Measurements from ENCODE around the gene TRAF3IP1.
"Not testable (repeated sequence)": the region's sequence is repeated elsewhere in the genome, so short reads cannot be mapped to it uniquely, and the experiment has no call there.

The TRAF3IP1 gene

DNA sequence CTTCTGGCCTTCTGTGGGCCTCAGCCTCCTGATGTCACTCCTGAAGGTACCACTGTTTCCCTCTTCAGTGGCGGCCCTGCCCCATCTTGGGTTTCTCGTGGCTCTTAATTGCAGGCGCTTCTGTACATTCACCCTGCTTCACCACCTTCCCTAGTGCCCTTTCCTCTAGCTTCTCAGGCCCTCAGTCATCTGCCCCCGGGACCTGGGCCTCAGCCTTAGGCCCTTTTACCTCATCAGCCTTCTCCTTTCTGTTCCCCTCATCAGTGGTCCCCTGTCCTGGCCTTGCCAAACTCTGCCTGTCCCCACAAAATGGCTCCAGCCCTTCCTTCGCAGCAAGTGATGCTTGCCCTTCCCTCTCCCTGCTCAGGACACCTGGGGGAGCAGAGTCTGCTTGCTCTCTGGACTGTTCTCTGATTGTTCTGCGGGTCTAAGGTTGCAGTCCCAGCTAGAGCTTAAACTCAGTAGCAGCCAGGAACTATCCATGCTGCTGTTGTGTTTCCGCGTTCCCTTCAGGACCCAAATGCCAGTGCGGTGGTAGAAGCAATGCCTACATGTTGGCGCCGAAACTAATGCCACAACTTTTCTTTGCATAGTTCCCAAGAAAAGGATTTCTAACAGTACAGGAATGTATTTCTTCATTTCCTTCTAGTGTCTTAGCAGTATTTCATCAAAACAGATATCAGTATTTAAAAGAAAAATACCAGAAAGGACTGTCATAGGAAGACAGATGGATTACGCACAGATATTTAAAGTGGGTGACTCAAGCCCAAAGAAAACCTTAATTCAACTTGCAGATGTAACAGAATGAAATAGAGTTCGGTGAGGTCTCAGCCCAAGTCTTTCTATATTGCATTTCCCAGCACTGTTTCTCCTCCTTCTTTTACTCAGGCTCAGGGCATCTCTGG is 113.9 kb downstream of the TRAF3IP1 start:
- DNase-seq = no peak

DNA sequence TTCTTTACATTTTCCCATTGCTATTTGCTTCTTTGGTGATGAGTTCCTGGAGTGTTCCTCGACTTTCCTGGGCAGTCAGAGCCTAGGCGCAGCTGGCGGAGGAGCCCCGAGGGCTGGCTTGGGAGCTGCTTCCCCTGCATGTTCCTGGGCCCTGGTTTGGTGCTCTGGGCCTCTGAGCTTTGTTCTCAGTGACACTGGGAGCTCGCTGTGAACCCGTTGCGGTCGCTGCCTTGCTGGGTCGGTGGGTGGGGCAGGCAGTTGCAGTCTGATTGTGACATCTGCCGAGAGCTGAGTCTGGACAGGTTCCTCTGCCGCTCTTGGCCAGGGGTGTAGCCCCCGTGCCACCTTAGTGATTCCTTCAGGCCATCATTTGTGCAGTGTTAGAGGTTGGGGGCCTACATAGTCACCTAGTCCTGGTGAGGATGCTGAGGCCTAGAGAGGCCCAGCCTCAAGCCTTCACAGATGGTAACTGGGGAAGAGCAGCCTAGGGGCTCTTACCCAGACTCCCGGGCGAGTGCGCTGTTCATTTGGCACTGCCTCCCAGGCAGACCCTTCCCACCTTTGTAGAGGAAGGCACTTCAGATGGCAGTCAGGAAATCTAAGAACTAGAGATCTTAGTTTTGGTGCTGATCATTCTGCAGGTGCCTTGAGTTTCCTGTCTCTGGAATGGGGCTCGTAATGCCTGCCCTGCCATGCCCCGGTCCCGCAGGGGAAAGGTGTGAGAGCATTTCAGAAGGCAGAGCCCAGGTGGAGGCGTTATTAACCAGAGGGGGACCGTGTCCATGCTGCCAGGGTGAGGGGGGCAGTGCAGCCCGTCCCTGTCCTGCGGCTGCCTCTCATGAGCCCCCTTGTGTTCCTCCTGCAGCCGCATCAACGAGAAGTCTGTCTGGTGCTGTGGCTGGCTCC is 114.8 kb downstream of the TRAF3IP1 start:
- no peak for DNase-seq

DNA sequence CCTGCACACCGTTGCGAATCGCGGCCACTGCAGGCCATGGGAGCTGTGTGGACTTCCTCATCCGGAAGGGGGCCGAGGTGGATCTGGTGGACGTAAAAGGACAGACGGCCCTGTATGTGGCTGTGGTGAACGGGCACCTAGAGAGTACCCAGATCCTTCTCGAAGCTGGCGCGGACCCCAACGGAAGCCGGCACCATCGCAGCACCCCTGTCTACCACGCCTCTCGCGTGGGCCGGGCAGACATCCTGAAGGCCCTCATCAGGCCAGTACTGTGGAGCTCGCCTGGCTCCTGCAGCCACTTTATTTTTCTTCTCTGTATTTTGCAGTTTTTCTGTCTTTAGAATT is 115.4 kb downstream of the TRAF3IP1 start:
- DNase-seq = no peak

DNA sequence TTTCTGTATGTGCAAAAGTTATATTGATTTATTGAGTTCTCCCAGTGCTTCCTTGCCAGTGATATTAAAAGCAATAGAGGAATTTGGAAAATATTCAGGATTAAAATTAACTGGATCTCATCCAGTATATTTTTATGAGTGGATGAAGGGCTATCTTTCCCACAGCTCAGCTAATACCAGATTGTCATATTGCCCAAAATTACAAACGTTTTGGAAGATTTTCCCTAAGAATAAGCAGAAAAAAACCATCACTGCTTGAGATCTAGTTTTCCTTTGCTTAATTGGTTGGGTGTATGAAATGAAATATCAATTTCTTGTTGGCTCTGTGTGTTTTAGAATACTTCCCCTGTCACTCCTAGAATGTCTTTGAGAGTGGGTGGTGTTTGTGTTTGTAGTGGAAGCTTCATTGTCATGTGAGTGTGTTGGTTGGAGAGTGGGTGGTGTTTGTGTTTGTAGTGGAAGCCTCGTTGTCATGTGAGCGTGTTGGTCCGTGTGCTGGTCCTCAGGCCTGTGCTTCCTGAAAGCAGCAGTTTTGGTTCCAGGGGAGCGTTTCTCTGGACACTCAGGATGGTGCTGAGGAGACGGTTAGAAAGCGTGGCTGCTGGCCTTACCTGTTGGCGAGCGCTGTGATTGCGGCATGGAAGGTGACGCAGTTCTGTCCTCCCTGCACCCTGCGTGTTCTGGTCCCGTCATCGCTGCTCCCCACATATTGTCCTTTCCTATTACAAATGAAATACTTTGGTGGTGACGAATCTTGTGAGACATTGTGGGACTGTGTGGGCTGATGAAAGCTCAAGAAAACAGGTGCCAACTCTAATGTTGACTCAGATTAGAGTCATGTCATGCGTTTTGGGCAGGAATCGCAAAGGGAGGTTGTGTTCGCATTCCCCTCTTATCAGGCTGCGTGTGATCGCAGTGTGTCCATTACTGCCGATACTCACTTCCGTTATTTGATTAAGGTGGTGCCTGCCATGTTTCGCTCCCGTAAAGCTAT is 118.8 kb downstream of the TRAF3IP1 start:
- no peak for DNase-seq

DNA sequence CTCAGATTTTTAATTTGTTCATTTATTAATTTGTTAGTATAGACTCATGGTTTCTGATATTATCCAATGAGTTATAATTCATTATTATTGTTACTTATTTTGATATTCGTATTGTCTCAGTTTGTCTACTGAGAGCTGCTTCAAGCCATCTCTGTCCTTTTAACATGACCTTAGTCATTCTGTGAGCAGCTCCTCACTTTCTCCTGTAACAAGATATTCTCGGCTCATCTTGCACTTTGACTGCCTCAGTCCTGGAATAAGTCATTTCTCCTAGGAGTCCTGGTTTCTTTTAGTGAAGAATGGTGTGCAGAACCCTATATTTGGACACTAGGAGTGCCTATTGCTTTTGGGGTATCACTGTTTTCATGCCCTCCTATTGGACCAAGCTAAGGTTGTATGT is 119.6 kb downstream of the TRAF3IP1 start:
- DNase-seq = no peak

GRCh38 chr2:238440331-238440730 is 120.0 kb downstream of the TRAF3IP1 start:
- DNase-seq = no peak

DNA sequence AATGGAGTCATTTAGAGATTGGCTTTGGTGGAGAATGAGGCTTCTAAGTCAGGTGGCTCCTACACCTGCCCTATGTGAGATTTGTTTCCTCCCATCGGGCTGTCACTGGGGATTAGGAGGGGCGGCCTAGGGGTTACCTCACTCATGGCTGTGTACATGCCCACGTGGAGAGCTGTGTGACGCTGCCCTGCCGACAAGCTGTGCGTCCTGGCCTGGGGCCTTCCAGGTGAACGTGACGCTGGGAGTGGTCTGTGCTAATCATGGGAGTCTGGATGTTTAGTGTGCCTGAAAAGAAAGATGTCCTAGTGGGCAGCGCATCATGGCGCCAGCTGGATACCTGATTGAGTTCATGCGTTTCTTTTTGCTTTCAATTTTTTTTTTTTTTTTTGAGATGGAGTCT is 120.4 kb downstream of the TRAF3IP1 start:
- DNase-seq = no peak

DNA sequence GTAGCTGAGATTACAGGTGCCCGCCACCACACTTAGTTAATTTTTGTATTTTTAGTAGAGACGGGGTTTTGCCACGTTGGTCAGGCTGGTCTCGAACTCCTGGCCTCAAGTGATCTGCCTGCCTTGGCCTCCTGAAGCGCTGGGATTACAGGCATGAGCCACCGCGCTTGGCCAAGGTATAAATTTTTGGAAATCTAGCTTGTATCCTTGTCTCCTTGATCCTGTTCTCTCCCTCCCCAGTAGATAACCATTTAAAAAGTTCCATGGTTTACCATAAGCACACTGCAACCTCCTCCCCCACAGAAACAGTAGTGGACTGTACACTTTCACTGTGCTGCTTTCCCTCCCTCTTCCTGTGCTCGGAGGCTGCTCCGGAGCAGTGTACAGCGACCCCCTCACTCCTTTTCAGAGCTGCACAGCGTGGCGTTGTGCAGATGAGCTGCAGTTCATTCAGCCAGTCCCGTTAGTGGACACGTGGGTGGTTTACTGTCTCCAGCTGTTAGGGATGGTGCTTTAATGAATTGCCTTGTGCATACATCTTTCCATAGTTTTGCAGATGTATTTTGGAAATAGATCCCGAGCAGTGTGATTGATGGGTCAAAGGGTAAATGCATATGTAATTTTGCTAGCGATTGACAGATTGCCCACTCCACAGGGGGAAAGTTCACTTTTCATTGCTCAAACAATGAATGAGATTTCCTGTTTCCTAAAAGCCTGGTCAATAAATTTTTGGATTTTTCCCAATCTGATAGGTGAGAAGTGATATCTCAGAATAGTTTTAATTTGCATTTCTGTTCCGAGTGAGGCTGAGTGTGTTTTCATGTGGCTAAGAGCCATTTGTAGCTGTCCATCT is 121.2 kb downstream of the TRAF3IP1 start:
- no peak for DNase-seq

DNA sequence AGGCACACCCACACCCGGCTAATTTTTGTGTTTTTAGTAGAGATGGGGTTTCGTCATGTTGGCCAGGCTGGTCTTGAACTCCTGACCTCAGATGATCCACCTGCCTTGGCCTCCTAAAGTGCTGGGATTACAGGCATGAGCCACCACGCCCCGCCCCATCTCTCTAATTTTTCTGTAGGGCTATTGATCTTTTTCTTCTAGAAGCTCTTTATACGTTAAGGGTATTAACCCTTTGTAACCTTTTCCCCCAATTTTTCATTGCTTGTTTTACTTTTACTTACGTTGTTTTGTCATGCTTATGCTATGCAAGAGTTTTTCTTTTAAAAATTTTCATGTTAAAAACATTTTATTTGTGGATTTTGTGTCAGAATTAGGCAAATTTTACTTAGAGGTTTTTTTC is 121.9 kb downstream of the TRAF3IP1 start:
- not testable (repeated sequence) for DNase-seq

- no peak for DNase-seq
These were observed 123.9 kb downstream of the TRAF3IP1 start for GRCh38 chr2:238444242-238444641.

- DNase-seq = no peak
These were observed 125.3 kb downstream of the TRAF3IP1 start for GRCh38 chr2:238445409-238446190.

DNA sequence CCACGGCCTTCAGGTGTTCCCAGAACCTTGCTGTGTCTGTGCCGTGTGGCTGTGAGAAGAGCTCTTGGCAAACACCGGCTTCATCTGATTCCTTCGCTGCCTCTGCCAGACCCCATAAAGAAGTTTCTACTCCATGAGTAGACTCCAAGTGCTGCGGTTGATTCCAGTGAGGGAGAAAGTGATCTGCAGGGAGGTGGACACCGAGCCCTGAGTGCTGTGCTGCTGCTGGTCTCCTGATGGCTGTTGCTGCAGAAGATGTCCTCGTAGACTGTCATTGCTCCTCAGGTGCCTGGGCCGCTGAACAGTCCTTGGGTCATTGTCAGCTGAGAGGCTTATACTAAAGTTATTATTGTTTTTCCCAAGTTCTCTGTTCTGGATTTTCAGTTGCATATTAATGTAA is 126.1 kb downstream of the TRAF3IP1 start:
- DNase-seq = no peak

GRCh38 chr2:238448031-238448955 is 128.0 kb downstream of the TRAF3IP1 start:
- DNase-seq = no peak

DNA sequence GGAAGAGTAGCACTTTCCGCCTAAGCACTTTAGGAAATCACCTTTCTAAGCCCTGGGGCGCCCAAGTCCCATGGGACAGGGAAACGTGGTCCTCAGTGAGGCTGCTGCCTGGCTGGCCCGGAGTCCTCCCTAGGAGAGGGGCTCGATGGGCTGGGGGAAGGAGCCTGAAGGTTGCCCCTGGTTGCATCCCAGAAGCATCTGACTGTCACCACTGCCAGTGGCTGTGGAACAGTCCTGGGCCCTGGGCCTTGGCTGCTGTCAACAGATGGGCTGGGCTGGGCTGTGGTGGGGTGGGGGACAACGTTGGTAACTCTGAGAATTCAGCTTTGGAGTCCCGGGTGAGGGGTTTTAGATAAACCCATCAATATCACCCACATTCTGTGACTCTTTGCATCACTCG is 128.9 kb downstream of the TRAF3IP1 start:
- no peak for DNase-seq

DNA sequence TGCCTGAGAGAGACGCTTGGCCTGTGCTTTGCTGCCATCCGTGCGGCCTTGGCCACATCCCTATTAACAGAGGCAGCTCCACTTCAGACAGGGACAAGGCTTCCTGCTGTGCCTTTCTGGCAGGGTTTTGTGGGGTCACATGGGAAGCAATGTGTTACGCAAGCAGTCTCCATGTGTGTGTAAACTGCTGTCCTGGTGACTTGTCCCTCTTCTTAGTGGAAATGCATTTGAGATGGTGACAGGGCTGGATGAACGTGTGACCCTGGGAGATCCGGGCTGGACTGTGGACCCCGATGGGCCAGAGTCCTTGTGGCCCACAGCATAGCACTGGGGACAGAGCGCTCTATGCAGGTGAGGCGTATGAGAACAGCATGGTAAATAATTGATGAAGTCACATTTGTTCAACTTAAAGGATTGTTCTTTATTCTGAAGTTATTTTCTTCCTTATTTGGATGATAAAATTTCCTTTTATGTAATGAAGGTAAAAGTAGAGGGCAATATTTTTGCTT is 129.6 kb downstream of the TRAF3IP1 start:
- DNase-seq = no peak

- no peak for DNase-seq
These were observed 130.1 kb downstream of the TRAF3IP1 start for GRCh38 chr2:238450440-238450861.
